GM12878 (cell line): ENCODE measurements around the gene PPAT. TPM values are rescaled to one million over a fixed set of nuclear protein-coding genes. Genes with fewer than 3 reads are reported as not detected.

Source experiments
- ATF7 ChIP-seq: fragments of 450-650 bp; IDR thresholded peaks from 2 replicates; pipeline ENCODE4 v1.6.1; 2016; ENCODE audit warnings: low read depth, mild to moderate bottlenecking
- BCLAF1 ChIP-seq: fragments of 450-650 bp; IDR thresholded peaks from 2 replicates; pipeline ENCODE4 v1.6.1; 2017; ENCODE audit warnings: antibody characterized with exemption, mild to moderate bottlenecking, moderate library complexity
- BHLHE40 ChIP-seq, 2 experiments: fragments of 450-650 bp in 1 of 2; IDR thresholded peaks; 2 replicates each; pipeline ENCODE4 v1.6.1; 2011 to 2017; ENCODE audit warnings: low read depth in 2 of 2, borderline replicate concordance in 1 of 2, improper control_type of control experiment in 1 of 2, low read length in 1 of 2, mild to moderate bottlenecking in 1 of 2
- CTCF ChIP-seq, 3 experiments: IDR thresholded peaks in 2 of 3; conservative IDR thresholded peaks in 1 of 3; 2 replicates each; pipeline ENCODE4 v1.5.1; 2011; ENCODE audit warnings: low read depth in 3 of 3, low read length in 3 of 3, mild to moderate bottlenecking in 3 of 3, control low read depth in 2 of 3, moderate library complexity in 2 of 3, inconsistent platforms in 1 of 3, mixed read lengths in 1 of 3; ENCODE audit not compliant: control insufficient read depth in 2 of 3, insufficient read depth in 1 of 3; ENCODE audit errors: extremely low read depth in 1 of 3
- ELK1 ChIP-seq: IDR thresholded peaks from 2 replicates; pipeline ENCODE4 v1.6.1; 2012; ENCODE audit warnings: low read depth, low read length, improper control_type of control experiment
- HSF1 ChIP-seq: fragments of 150-350 bp; IDR thresholded peaks from 2 replicates; pipeline ENCODE4 v1.6.1; 2014; ENCODE audit warnings: mild to moderate bottlenecking, low read depth, low read length
- IKZF2 ChIP-seq, 2 experiments: fragments of 450-650 bp; IDR thresholded peaks; 2 replicates each; pipeline ENCODE4 v1.6.1; 2017; ENCODE audit warnings: mild to moderate bottlenecking in 2 of 2, moderate library complexity in 2 of 2
- JUNB ChIP-seq: IDR thresholded peaks from 2 replicates; pipeline ENCODE4 v1.6.1; 2016; ENCODE audit warnings: antibody characterized with exemption, mild to moderate bottlenecking
- MAX ChIP-seq: IDR thresholded peaks from 2 replicates; pipeline ENCODE4 v1.6.1; 2012; ENCODE audit warnings: low read depth, low read length, improper control_type of control experiment
- NFYA ChIP-seq: IDR thresholded peaks from 2 replicates; pipeline ENCODE4 v1.6.1; 2011; ENCODE audit warnings: low read depth, mild to moderate bottlenecking, low read length, improper control_type of control experiment, borderline replicate concordance
- POU2F2 ChIP-seq: IDR thresholded peaks from 3 replicates; pipeline ENCODE4 v1.6.1; 2011; ENCODE audit warnings: low read depth, mild to moderate bottlenecking, low read length, borderline replicate concordance
- RELA ChIP-seq: fragments of 450-650 bp; IDR thresholded peaks from 2 replicates; pipeline ENCODE4 v1.8.0; 2014; ENCODE audit warnings: borderline replicate concordance; ENCODE audit not compliant: partially characterized antibody
- RUNX3 ChIP-seq: IDR thresholded peaks from 2 replicates; pipeline ENCODE4 v1.6.1; 2012; ENCODE audit warnings: low read length, inconsistent platforms
- TBL1XR1 ChIP-seq: IDR thresholded peaks from 2 replicates; pipeline ENCODE4 v1.6.1; 2012; ENCODE audit warnings: low read depth, low read length, improper control_type of control experiment
- ZBTB40 ChIP-seq: fragments of 450-650 bp; IDR thresholded peaks from 2 replicates; pipeline ENCODE4 v1.6.1; 2016; ENCODE audit warnings: mild to moderate bottlenecking, moderate library complexity, borderline replicate concordance
- ZNF384 ChIP-seq: IDR thresholded peaks from 2 replicates; pipeline ENCODE4 v1.6.1; 2012; ENCODE audit warnings: low read depth, mild to moderate bottlenecking, low read length, improper control_type of control experiment, borderline replicate concordance
- polyA plus RNA-seq, 11 experiments: library from polyadenylated mRNA; depleted of rRNA in 4 of 11; unstranded in 6 of 11; stranded (reverse) in 5 of 11; fragments of >200 nt; fragmentation: Nextera tagmentation in 4 of 11; fragmentation: Illumina TruSeq in 1 of 11; extraction: Ambion mirVana in 4 of 11; extraction: Trizol in 1 of 11; gene quantifications; 1 replicate in 1 of 11; 2 replicates in 10 of 11; pipeline versions ENCODE4 v1.2.1 to v1.2.3, GENCODE V29; 2011 to 2016; ENCODE audit warnings: inconsistent platforms in 2 of 11, missing spikeins in 2 of 11, low read depth in 1 of 11
- total RNA-seq, 4 experiments: library from RNA; depleted of rRNA in 3 of 4; stranded (reverse); fragments of >200 nt in 3 of 4; fragmentation: Illumina TruSeq in 1 of 4; extraction: Trizol in 1 of 4; gene quantifications; 2 replicates each; pipeline versions ENCODE4 v1.2.1 to v1.2.3, GENCODE V29; 2013 to 2021

PPAT gene
- total and polyA plus RNA-seq, 10 of the 15 experiments (the other 5 are each of a cell fraction or from before 2014, with no cell fraction given), result 24.9 to 50.7 (median 38.0) TPM

GRCh38 chr4:56435140-56435926, at the start of gene PPAT (continued):
- TF ChIP-seq BCLAF1 (peak; percentile 89), HSF1 (no peak), RUNX3 (peak; percentile 11; the same call in 1 of the 2 replicates), ATF7 (peak; percentile 98), CTCF (IDR thresholded peaks at IDR 0.05 in 2 of 3, conservative IDR thresholded peaks at IDR 0.05 in 1 of 3; ENCODE audit: control insufficient read depth in 2 of 3, extremely low read depth in 1 of 3, insufficient read depth in 1 of 3, low read depth in 3 of 3, low read length in 3 of 3) (peak in 2 of 3 experiments; percentile 7 to 15; a peak in 3 of 6 replicates), MAX (peak; percentile 92), ZNF384 (no peak), BHLHE40 (IDR thresholded peaks at IDR 0.05; ENCODE audit: borderline replicate concordance in 1 of 2, low read depth in 2 of 2, low read length in 1 of 2) (peak; percentile 84), JUNB (no peak), ELK1 (no peak; the same call in 1 of the 2 replicates), ZBTB40 (no peak), POU2F2 (no peak), TBL1XR1 (no peak), RELA (peak; percentile 40), NFYA (no peak), IKZF2 (IDR thresholded peaks at IDR 0.05) (peak; percentile 32 to 70; a peak in 2 of 4 replicates)
